HepG2 (cell line): Measurements from ENCODE around the gene TRMT1. TPM values are rescaled to one million over a fixed set of nuclear protein-coding genes. Genes with fewer than 3 reads are reported as not detected.
A peak's percentile ranks its signal among the peaks of the same experiment; 100 is the strongest.

ENCODE experiments used
- ATF2 ChIP-seq: sonication (generic); formaldehyde crosslinking; IDR thresholded peaks from 2 replicates; pipeline ENCODE4 v1.4.0; 2020; ENCODE audit warnings: missing genetic modification reagents
- GZF1 ChIP-seq: sonication (generic); formaldehyde crosslinking; IDR thresholded peaks from 2 replicates; pipeline ENCODE4 v1.5.1; 2020; ENCODE audit warnings: mild to moderate bottlenecking, missing genetic modification reagents
- HBP1 ChIP-seq: IDR thresholded peaks from 2 replicates; pipeline ENCODE4 v1.6.1; 2016; ENCODE audit warnings: low read depth, control low read depth
- KDM6A ChIP-seq: IDR thresholded peaks from 2 replicates; pipeline ENCODE4 v1.6.1; 2016; ENCODE audit warnings: low read depth
- KMT2B ChIP-seq: IDR thresholded peaks from 2 replicates; pipeline ENCODE4 v1.6.1; 2016; ENCODE audit warnings: missing genetic modification reagents, missing compliant biosample characterization
- NCOR1 ChIP-seq: fragments of 200-600 bp; sonication (generic); IDR thresholded peaks from 2 replicates; pipeline ENCODE4 v1.7.0; 2017; ENCODE audit warnings: antibody characterized with exemption, low read length, borderline replicate concordance
- POGZ ChIP-seq: sonication (generic); formaldehyde crosslinking; IDR thresholded peaks from 2 replicates; pipeline ENCODE4 v1.4.0; 2020; ENCODE audit warnings: mild to moderate bottlenecking, missing genetic modification reagents
- ZBTB25 ChIP-seq: IDR thresholded peaks from 2 replicates; pipeline ENCODE4 v1.6.1; 2018; ENCODE audit warnings: missing genetic modification reagents
- ZHX2 ChIP-seq, 2 experiments: sonication (generic) in 1 of 2; formaldehyde crosslinking in 1 of 2; IDR thresholded peaks; 2 replicates each; pipeline versions ENCODE4 v1.6.1 to v1.9.0; 2014 to 2022; ENCODE audit warnings: antibody characterized with exemption in 1 of 2, borderline replicate concordance in 1 of 2, inconsistent platforms in 1 of 2, low read depth in 1 of 2, missing genetic modification reagents in 1 of 2
- ZNF513 ChIP-seq: sonication (generic); formaldehyde crosslinking; conservative IDR thresholded peaks from 2 replicates; pipeline ENCODE4 v1.5.0; 2020; ENCODE audit warnings: missing genetic modification reagents
- ZNF574 ChIP-seq: sonication (generic); formaldehyde crosslinking; IDR thresholded peaks from 2 replicates; pipeline ENCODE4 v1.4.0; 2020; ENCODE audit warnings: missing genetic modification reagents
- ZNF790 ChIP-seq: sonication (generic); formaldehyde crosslinking; IDR thresholded peaks from 2 replicates; pipeline ENCODE4 v1.8.0; 2022; ENCODE audit warnings: missing genetic modification reagents, mild to moderate bottlenecking, borderline replicate concordance
- polyA plus RNA-seq, 8 experiments: library from polyadenylated mRNA; depleted of rRNA in 3 of 8; stranded (reverse) in 7 of 8; unstranded in 1 of 8; fragments of >200 nt; fragmentation: Illumina TruSeq in 4 of 8; extraction: Trizol in 4 of 8; gene quantifications; 2 replicates each; pipeline versions ENCODE4 v1.2.1 to v1.2.3, GENCODE V29; 2011 to 2016; ENCODE audit warnings: low read depth in 4 of 8, missing spikeins in 1 of 8, mixed read lengths in 1 of 8; ENCODE audit not compliant: insufficient read depth in 1 of 8
- total RNA-seq, 5 experiments: library from RNA; depleted of rRNA; stranded (reverse); fragments of >200 nt; fragmentation: Illumina TruSeq; extraction: Trizol; gene quantifications; 2 replicates each; pipeline ENCODE4 v1.2.3, GENCODE V29; 2016; ENCODE audit warnings: low read depth in 1 of 5

The TRMT1 gene
- total and polyA plus RNA-seq, 2 of the 13 experiments (the other 11 are each of a cell fraction or from before 2014, with no cell fraction given): 35.5 to 44.1 TPM

- TF ChIP-seq ZBTB25 (peak; percentile 73), KMT2B (CRISPR knock-in tag) (no peak), GZF1 (CRISPR knock-in tag) (no peak), POGZ (peak; percentile 61; the same call in 1 of the 2 replicates), ZNF790 (CRISPR knock-in tag) (0 out of 2 replicates have a peak, but pooled peaks have one; percentile 20), ATF2 (CRISPR knock-in tag) (peak; percentile 23), ZNF574 (CRISPR knock-in tag) (peak; percentile 90), HBP1 (no peak; the same call in 1 of the 2 replicates), ZNF513 (CRISPR knock-in tag) (no peak), ZHX2 (IDR thresholded peaks at IDR 0.05; ENCODE audit: low read depth) (peak; percentile 65; the same call in 1 of the 2 replicates), ZHX2 (CRISPR knock-in tag; IDR thresholded peaks at IDR 0.05; ENCODE audit: borderline replicate concordance) (no peak), KDM6A (CRISPR knock-in tag) (peak; percentile 65), NCOR1 (peak; percentile 60; the same call in 1 of the 2 replicates)
Measured at GRCh38 chr19:13164343-13165161, 48.0 kb upstream of the TRMT1 start (continued).
